NT2/D1 (cell line): ENCODE measurements around the gene LYRM4.

Experiments
- DNase-seq: peaks from one replicate; pipeline ENCODE4 v3.0.0-alpha.2; 2011; ENCODE audit warnings: low read depth, low spot score
- H3K27me3 ChIP-seq: 2 replicates; pipeline ENCODE4 v1.6.0; 2011; ENCODE audit warnings: mild to moderate bottlenecking; ENCODE audit not compliant: insufficient read length, insufficient read depth
- H3K36me3 ChIP-seq: 2 replicates; pipeline ENCODE4 v1.6.1; 2011; ENCODE audit warnings: mild to moderate bottlenecking, low read length, mixed read lengths; ENCODE audit not compliant: insufficient read depth, insufficient read length
- H3K4me1 ChIP-seq: 2 replicates; pipeline ENCODE4 v1.5.1; 2011; ENCODE audit not compliant: insufficient read depth, insufficient read length
- H3K4me3 ChIP-seq: 2 replicates; pipeline ENCODE4 v1.5.1; 2011; ENCODE audit warnings: low read depth; ENCODE audit not compliant: insufficient read length
- H3K9ac ChIP-seq: 2 replicates; pipeline ENCODE4 v1.6.0; 2011; ENCODE audit warnings: low read depth; ENCODE audit not compliant: insufficient read length
- H3K9me3 ChIP-seq: 2 replicates; pipeline ENCODE4 v1.5.1; 2011; ENCODE audit warnings: mild to moderate bottlenecking, low read length; ENCODE audit not compliant: insufficient read depth
- SUZ12 ChIP-seq: IDR thresholded peaks from 2 replicates; pipeline ENCODE4 v1.6.1; 2011; ENCODE audit not compliant: insufficient read length, insufficient read depth; ENCODE audit errors: extremely low read depth
- YY1 ChIP-seq: IDR thresholded peaks from 2 replicates; pipeline ENCODE4 v1.6.1; 2011; ENCODE audit not compliant: insufficient read length, insufficient read depth
- ZNF274 ChIP-seq: IDR thresholded peaks from 2 replicates; pipeline ENCODE4 v1.6.1; 2011; ENCODE audit warnings: mild to moderate bottlenecking, low read depth, low read length

LYRM4 gene

DNA sequence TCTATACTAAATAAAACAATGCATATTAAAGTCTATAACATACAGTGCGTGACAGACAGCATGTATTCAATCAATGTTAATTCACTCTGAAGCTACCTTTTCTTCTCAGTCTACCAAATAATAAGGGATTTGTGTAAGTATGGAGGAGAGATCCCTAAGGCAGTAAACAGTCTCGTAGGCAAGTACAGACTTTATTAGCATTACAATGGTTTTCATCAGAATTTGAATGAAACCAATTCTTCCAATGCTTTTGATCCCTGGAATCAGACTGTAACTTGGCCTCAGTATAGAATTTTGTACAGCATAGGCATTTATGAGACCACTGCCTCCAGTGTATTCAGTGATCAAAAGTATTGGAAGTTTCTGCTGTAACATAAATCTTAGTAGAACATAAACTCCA lies 19.5 kb downstream of the LYRM4 start:
- DNase-seq = no peak
- TF ChIP-seq ZNF274 (no peak), YY1 (no peak), SUZ12 (no peak)
- Histone ChIP-seq H3K36me3 (peaks cover 19% of the 10 kb centered on the region), H3K4me1 (no peaks in the 10 kb centered on the region), H3K27me3 (no peaks in the 10 kb centered on the region), H3K4me3 (no peak overlapping the region), H3K9ac (no peak overlapping the region), H3K9me3 (no peaks in the 10 kb centered on the region)

DNA sequence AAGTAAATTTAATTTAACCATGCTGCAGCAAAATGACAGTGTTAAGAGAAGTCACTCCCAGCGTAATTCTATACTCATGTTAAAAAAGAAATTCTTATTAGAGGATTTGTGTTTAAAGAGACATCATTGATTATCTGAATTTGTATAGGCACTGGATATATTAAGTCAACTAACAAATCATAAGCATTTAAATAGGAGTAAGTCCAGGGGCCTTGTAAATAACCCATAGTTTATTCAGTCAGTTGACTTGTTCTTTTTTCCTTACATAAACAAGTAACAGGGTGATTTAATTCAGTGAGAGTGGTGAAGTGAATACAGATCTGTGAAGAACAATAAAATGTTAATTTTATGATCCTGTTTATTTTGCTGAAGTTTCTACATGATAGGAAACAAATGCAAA lies 22.4 kb downstream of the LYRM4 start:
- H3K36me3 ChIP-seq = peaks cover 15% of the 10 kb centered on the region
- H3K9me3 ChIP-seq = no peaks in the 10 kb centered on the region
- no peak for TF ChIP-seq ZNF274
- no peak for TF ChIP-seq YY1
- no peak for TF ChIP-seq SUZ12
- DNase-seq = no peak
- H3K4me1 ChIP-seq = no peaks in the 10 kb centered on the region
- H3K27me3 ChIP-seq = no peaks in the 10 kb centered on the region
- H3K9ac ChIP-seq = no peak overlapping the region
- no peak overlapping the region for H3K4me3 ChIP-seq

DNA sequence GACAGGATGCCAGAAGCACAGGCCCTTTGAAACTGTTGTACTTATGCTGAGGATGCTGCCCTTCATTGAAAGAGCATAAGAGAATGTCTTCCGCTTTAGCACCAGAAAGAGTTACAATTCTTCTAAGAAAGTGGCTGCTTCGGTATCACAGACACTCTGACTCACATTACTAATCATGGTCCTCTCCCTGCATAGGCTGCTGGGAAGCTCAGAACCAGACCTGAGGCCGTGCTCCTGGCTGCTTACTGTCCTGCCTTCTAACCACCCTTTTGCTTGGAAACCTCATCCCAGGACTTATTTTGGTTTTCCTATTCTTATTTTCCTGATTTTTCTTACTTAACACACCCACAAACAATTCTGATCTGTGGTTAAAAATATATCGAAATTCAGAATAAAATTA lies 22.9 kb downstream of the LYRM4 start:
- TF ChIP-seq YY1 (no peak), ZNF274 (no peak), SUZ12 (no peak)
- Histone ChIP-seq H3K4me3 (no peak overlapping the region), H3K9ac (no peak overlapping the region), H3K27me3 (no peaks in the 10 kb centered on the region), H3K36me3 (peaks cover 12% of the 10 kb centered on the region), H3K4me1 (no peaks in the 10 kb centered on the region), H3K9me3 (no peaks in the 10 kb centered on the region)
- DNase-seq = no peak

DNA sequence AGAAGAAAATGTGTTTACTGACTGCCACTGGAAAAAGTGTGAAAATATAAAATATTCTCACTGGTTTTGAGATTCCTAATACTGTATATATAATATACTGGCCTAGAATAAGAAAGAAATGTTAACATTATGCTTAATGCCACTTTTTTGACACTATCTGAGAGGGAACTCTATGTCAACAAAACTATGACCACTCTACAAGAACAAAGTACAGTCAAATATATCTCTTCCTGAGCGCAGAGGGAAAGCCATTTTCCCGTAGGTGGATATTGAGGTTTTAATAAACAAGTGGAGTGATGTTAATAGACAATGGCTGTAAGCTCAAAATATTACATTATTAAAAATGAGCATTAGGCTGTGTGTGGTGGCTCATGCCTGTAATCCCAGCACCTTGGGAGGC lies 24.9 kb downstream of the LYRM4 start:
- peaks cover 12% of the 10 kb centered on the region for H3K36me3 ChIP-seq
- no peak for TF ChIP-seq SUZ12
- no peak for TF ChIP-seq YY1
- TF ChIP-seq ZNF274 = no peak
- DNase-seq = no peak

DNA sequence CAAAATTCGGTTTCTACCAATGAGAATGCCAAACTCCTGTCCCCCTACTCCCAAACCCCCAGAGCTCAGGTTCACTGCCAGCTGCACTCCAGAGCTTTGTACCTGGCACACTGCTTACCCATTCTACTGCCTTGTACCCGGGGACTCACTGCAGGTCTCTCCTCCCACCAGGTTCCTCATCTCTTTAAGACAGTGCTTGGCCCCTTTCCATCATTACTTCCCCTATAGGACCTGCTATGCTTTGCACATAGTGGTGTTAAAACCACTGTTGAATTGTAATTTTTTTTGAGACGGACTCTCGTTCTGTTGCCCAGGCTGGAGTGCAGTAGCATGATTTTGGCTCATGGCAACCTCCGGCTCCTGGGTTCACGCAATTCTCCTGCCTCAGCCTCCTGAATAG lies 25.9 kb downstream of the LYRM4 start:
- no peak for DNase-seq
- TF ChIP-seq SUZ12 = no peak
- TF ChIP-seq ZNF274 = no peak
- TF ChIP-seq YY1 = no peak
- no peaks in the 10 kb centered on the region for H3K4me1 ChIP-seq

More for the DNA sequence above, 24.9 kb downstream of the LYRM4 start:
- H3K4me3 ChIP-seq = no peak overlapping the region
- no peaks in the 10 kb centered on the region for H3K4me1 ChIP-seq
- H3K27me3 ChIP-seq = no peaks in the 10 kb centered on the region
- H3K9ac ChIP-seq = no peak overlapping the region
- H3K9me3 ChIP-seq = no peaks in the 10 kb centered on the region

DNA sequence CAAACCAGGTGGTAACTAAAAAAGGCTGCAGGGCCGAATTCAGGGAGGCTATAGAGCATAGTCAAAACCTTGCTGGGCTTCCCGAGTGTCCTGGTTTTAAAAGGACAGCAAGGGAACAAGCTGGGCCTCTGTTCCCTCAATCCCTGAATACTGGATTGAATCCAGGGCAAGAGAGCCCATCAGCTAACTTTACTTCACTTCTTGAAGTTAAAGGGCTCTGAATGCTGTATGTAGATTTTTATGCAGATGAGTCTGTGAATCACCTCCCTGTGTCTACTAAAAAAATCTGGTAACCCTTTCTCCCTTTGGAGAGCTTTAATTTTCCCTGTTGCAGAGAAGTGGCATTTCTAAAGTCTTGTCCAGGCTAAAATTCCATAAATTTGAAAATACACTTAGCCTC lies 29.5 kb downstream of the LYRM4 start:
- no peaks in the 10 kb centered on the region for H3K27me3 ChIP-seq
- no peak for TF ChIP-seq YY1
- no peak for TF ChIP-seq SUZ12
- no peak for TF ChIP-seq ZNF274
- H3K4me1 ChIP-seq = no peaks in the 10 kb centered on the region
- H3K36me3 ChIP-seq = peaks cover 8% of the 10 kb centered on the region
- no peak for DNase-seq
- no peak overlapping the region for H3K9ac ChIP-seq
- no peaks in the 10 kb centered on the region for H3K9me3 ChIP-seq
- no peak overlapping the region for H3K4me3 ChIP-seq

More for the DNA sequence above, 25.9 kb downstream of the LYRM4 start:
- Histone ChIP-seq H3K36me3 (peaks cover 12% of the 10 kb centered on the region), H3K9me3 (no peaks in the 10 kb centered on the region), H3K4me3 (no peak overlapping the region), H3K9ac (no peak overlapping the region), H3K27me3 (no peaks in the 10 kb centered on the region)

DNA sequence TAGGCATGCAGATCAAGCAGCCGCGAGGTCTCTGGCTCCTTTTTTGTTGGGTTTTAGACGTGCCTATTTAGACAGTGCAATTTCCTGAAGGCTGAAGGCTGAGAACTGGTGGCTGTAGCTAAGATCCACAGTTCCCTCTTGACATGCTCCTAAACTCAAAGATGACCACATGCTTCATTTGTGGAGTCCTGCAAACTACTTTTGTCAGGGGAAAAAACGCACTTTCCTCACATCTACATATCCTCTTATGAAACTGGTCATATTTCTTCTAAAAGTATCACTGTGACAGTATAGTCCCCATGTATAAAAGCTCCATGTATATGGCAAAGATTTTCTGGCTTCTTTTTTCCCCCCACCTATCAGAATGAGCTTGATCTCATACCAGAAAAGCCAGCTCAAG lies 30.7 kb downstream of the LYRM4 start:
- H3K9ac ChIP-seq = no peak overlapping the region
- H3K27me3 ChIP-seq = no peaks in the 10 kb centered on the region
- H3K4me1 ChIP-seq = no peaks in the 10 kb centered on the region
- no peak for DNase-seq
- no peak overlapping the region for H3K4me3 ChIP-seq
- TF ChIP-seq SUZ12 (no peak), YY1 (no peak), ZNF274 (no peak)
- peaks cover 5% of the 10 kb centered on the region for H3K36me3 ChIP-seq
- H3K9me3 ChIP-seq = no peaks in the 10 kb centered on the region

DNA sequence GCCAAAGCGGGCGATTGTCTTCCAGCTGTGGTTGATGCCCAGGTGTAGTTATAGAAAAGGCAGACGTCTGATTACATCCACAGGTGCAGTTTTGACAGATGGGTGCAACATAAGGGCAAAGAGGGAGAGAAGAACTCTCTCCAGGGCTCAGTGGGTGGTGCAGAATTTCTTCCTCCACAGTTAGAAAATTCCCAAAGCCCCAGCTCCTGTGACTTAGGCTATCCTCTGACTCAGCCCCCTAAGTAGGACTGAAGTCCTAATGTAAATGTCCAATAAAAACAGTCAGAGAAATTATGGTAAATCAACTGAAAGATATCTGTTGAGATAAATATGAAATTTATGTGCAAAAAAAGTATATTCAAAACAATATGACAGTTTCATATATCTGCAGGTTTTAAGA lies 31.4 kb downstream of the LYRM4 start:
- Histone ChIP-seq H3K9ac (no peak overlapping the region), H3K36me3 (no peaks in the 10 kb centered on the region), H3K4me1 (no peaks in the 10 kb centered on the region), H3K4me3 (no peak overlapping the region), H3K9me3 (no peaks in the 10 kb centered on the region), H3K27me3 (no peaks in the 10 kb centered on the region)
- DNase-seq = no peak
- no peak for TF ChIP-seq SUZ12
- no peak for TF ChIP-seq YY1
- TF ChIP-seq ZNF274 = no peak
